IPS-NIHi7 (cell line): ENCODE data around the gene PARP8.
A peak's percentile ranks its signal among the peaks of the same experiment; 100 is the strongest.
"Not testable (repeated sequence)": the region's sequence is repeated elsewhere in the genome, so short reads cannot be mapped to it uniquely, and the experiment has no call there.

Experiments used
- DNase-seq: peaks from one replicate; pipeline ENCODE4 v3.0.0; 2012; ENCODE audit warnings: mixed read lengths; ENCODE audit errors: extremely low spot score

Gene PARP8

GRCh38 chr5:50684721-50685120 lies 18.3 kb downstream of the PARP8 start:
- no peak for DNase-seq

GRCh38 chr5:50687548-50687947 lies 21.1 kb downstream of the PARP8 start:
- no peak for DNase-seq

GRCh38 chr5:50691399-50692016 lies 25.1 kb downstream of the PARP8 start:
- DNase-seq: no peak

- no peak for DNase-seq
These were observed 27.7 kb downstream of the PARP8 start for GRCh38 chr5:50694027-50694590.

- DNase-seq: not testable (repeated sequence)
These were observed 28.2 kb downstream of the PARP8 start for GRCh38 chr5:50694626-50695025.

GRCh38 chr5:50697739-50698138 lies 31.3 kb downstream of the PARP8 start:
- no peak for DNase-seq

GRCh38 chr5:50699737-50700136 lies 33.3 kb downstream of the PARP8 start:
- DNase-seq: no peak

- no peak for DNase-seq
These were observed 34.3 kb downstream of the PARP8 start for GRCh38 chr5:50700706-50701105.

GRCh38 chr5:50702615-50703366 lies 36.4 kb downstream of the PARP8 start:
- DNase-seq: no peak

- no peak for DNase-seq
These were observed 36.9 kb downstream of the PARP8 start for GRCh38 chr5:50703367-50703666.

GRCh38 chr5:50704730-50705129 lies 38.3 kb downstream of the PARP8 start:
- no peak for DNase-seq

- DNase-seq: no peak
These were observed 43.0 kb downstream of the PARP8 start for GRCh38 chr5:50709471-50709870.

GRCh38 chr5:50710838-50711237 lies 44.4 kb downstream of the PARP8 start:
- DNase-seq: no peak

GRCh38 chr5:50711280-50711679 lies 44.8 kb downstream of the PARP8 start:
- DNase-seq: peak; percentile 15

GRCh38 chr5:50712479-50712878 lies 46.0 kb downstream of the PARP8 start:
- DNase-seq: no peak

- DNase-seq: no peak
These were observed 48.6 kb downstream of the PARP8 start for GRCh38 chr5:50715001-50715400.

- DNase-seq: no peak
These were observed 49.7 kb downstream of the PARP8 start for GRCh38 chr5:50716134-50716533.

- DNase-seq: no peak
These were observed 51.2 kb downstream of the PARP8 start for GRCh38 chr5:50717651-50718050.

GRCh38 chr5:50720061-50720710 lies 53.7 kb downstream of the PARP8 start:
- DNase-seq: no peak

GRCh38 chr5:50722223-50722622 lies 55.8 kb downstream of the PARP8 start:
- no peak for DNase-seq

GRCh38 chr5:50724262-50724661 lies 57.8 kb downstream of the PARP8 start:
- no peak for DNase-seq

GRCh38 chr5:50725800-50726474 lies 59.5 kb downstream of the PARP8 start:
- DNase-seq: no peak
